Loucy (cell line): Measurements from ENCODE around the gene PTPRA.

Source experiments
- CTCF ChIP-seq: fragments of 200-600 bp; sonication (generic); conservative IDR thresholded peaks from 2 replicates; pipeline ENCODE4 v1.5.1; 2014; ENCODE audit warnings: mild to moderate bottlenecking, antibody characterized with exemption, low read length
- EZH2phosphoT487 ChIP-seq: fragments of 200-600 bp; IDR thresholded peaks from 2 replicates; pipeline ENCODE4 v1.6.1; 2018; ENCODE audit warnings: antibody characterized with exemption, mild to moderate bottlenecking, moderate library complexity, borderline replicate concordance

DNA sequence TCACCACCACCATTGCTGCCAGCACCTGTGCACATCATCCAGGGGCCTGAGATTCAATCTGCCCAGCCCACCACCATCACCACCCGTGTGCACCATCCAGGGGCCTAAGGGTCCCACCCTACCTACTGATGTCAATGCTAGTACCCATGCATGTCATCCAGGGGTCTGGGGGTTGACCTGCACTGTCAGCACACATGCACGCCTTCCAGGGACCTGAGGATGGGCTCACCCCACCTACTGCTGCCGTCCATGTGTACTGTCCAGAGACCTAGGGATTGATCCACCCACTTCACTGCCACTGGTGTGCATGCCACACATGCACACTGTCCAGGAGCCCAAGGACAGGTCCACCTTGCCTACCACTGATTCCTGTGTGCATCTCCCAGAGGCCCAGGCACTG lies 186.2 kb downstream of the PTPRA start:
- TF ChIP-seq CTCF (no peak), EZH2phosphoT487 (no peak)
